Activated naive CD4-positive, alpha-beta T cell treated with anti-CD3 and anti-CD28 coated beads, Interleukin-2, amount 10 ng/mL, durations not matched to agents 7 days and 5 days (primary cell): Measurements from ENCODE around the gene TSTD1.
"Not testable (repeated sequence)": the region's sequence is repeated elsewhere in the genome, so short reads cannot be mapped to it uniquely, and the experiment has no call there.

Experiments
- CTCF ChIA-PET: fragments of 350-600 bp; sonication (Branson Sonifier 250); formaldehyde crosslinking; loops from one replicate; lab custom pipeline; 2021; ENCODE audit warnings: antibody characterized with exemption; lab: Charles Lee
- DNase-seq: peaks from one replicate; pipeline ENCODE4 v3.0.0-alpha.2; 2020
- H3K27ac Mint-ChIP-seq: one replicate; pipeline ENCODE4 v1.8.0; 2021; ENCODE audit warnings: mild to moderate bottlenecking, moderate library complexity, mixed read lengths
- H3K27me3 Mint-ChIP-seq: one replicate; pipeline ENCODE4 v1.8.0; 2021; ENCODE audit warnings: mild to moderate bottlenecking, mixed read lengths
- H3K36me3 Mint-ChIP-seq: one replicate; pipeline ENCODE4 v1.8.0; 2021; ENCODE audit warnings: mixed read lengths
- H3K4me1 Mint-ChIP-seq: one replicate; pipeline ENCODE4 v1.8.0; 2021; ENCODE audit warnings: mixed read lengths
- H3K4me3 Mint-ChIP-seq: one replicate; pipeline ENCODE4 v1.8.0; 2021; ENCODE audit warnings: mild to moderate bottlenecking, moderate library complexity, mixed read lengths
- H3K9me3 Mint-ChIP-seq: one replicate; pipeline ENCODE4 v1.8.0; 2021; ENCODE audit warnings: mixed read lengths

Gene TSTD1

GRCh38 chr1:161074676-161075368, 36.1 kb upstream of the TSTD1 start:
- Mint-ChIP-seq H3K36me3 (no peaks in the 10 kb centered on the region), H3K9me3 (no peaks in the 10 kb centered on the region), H3K4me3 (no peak overlapping the region), H3K27ac (no peak overlapping the region), H3K4me1 (peaks cover 38% of the 10 kb centered on the region), H3K27me3 (peaks cover 14% of the 10 kb centered on the region)
- DNase-seq, result no peak
- CTCF ChIA-PET, result interaction anchor here (0.7 to 8.3 kb wide), 2 partner anchors 22 to 64 kb away, joined by 3 to 196 read pairs; partner anchors contain the start of gene KLHDC9

GRCh38 chr1:161073474-161074121, 34.8 kb upstream of the TSTD1 start:
- H3K4me3 Mint-ChIP-seq, result no peak overlapping the region
- no peak overlapping the region for H3K27ac Mint-ChIP-seq
- no peaks in the 10 kb centered on the region for H3K9me3 Mint-ChIP-seq
- H3K27me3 Mint-ChIP-seq, result peaks cover 4% of the 10 kb centered on the region
- peaks cover 10% of the 10 kb centered on the region for H3K36me3 Mint-ChIP-seq
- H3K4me1 Mint-ChIP-seq, result peaks cover 37% of the 10 kb centered on the region
- CTCF ChIA-PET, result interaction anchor here (1.2 to 8.3 kb wide), 3 partner anchors 12 to 66 kb away, joined by 3 to 196 read pairs (median 20); partner anchors contain the start of gene KLHDC9
- no peak for DNase-seq

GRCh38 chr1:161072751-161073449, 34.1 kb upstream of the TSTD1 start:
- CTCF ChIA-PET, result interaction anchor here (1.2 to 8.3 kb wide), 5 partner anchors 13 to 85 kb away, joined by 3 to 196 read pairs (median 20); partner anchors contain the start of genes KLHDC9 and USF1
- no peak overlapping the region for H3K4me3 Mint-ChIP-seq

GRCh38 chr1:161071886-161072371, 33.2 kb upstream of the TSTD1 start:
- CTCF ChIA-PET, result interaction anchor here (0.9 to 8.3 kb wide), 12 partner anchors 8 to 86 kb away, joined by 3 to 196 read pairs (median 6); partner anchors contain the start of genes DEDD, KLHDC9, UFC1 and USF1
- Mint-ChIP-seq H3K4me1 (peaks cover 49% of the 10 kb centered on the region), H3K4me3 (no peak overlapping the region), H3K27me3 (peaks cover 4% of the 10 kb centered on the region), H3K36me3 (peaks cover 25% of the 10 kb centered on the region), H3K27ac (peak overlapping the region; percentile 16), H3K9me3 (no peaks in the 10 kb centered on the region)
- DNase-seq, result peak; percentile 74

More at GRCh38 chr1:161072751-161073449, 34.1 kb upstream of the TSTD1 start:
- DNase-seq, result no peak
- H3K36me3 Mint-ChIP-seq, result peaks cover 17% of the 10 kb centered on the region
- H3K27ac Mint-ChIP-seq, result no peak overlapping the region
- peaks cover 4% of the 10 kb centered on the region for H3K27me3 Mint-ChIP-seq
- no peaks in the 10 kb centered on the region for H3K9me3 Mint-ChIP-seq
- H3K4me1 Mint-ChIP-seq, result peaks cover 42% of the 10 kb centered on the region

GRCh38 chr1:161070761-161071160, 32.0 kb upstream of the TSTD1 start:
- Mint-ChIP-seq H3K27me3 (no peaks in the 10 kb centered on the region), H3K4me1 (peaks cover 57% of the 10 kb centered on the region), H3K4me3 (peak overlapping the region; percentile 23), H3K9me3 (no peaks in the 10 kb centered on the region), H3K27ac (peak overlapping the region; percentile 99), H3K36me3 (peaks cover 31% of the 10 kb centered on the region)
- no peak for DNase-seq
- CTCF ChIA-PET, result interaction anchor here (0.9 to 8.3 kb wide), 19 partner anchors 10 to 87 kb away, joined by 3 to 196 read pairs (median 4); partner anchors contain the start of genes DEDD, KLHDC9, NECTIN4 and NIT1

- Mint-ChIP-seq H3K36me3 (peaks cover 31% of the 10 kb centered on the region), H3K27ac (peak within 1 kb of the TSS; percentile 99), H3K9me3 (no peaks in the 10 kb centered on the region), H3K4me1 (peaks cover 64% of the 10 kb centered on the region), H3K4me3 (peak within 1 kb of the TSS; percentile 97), H3K27me3 (no peaks in the 10 kb centered on the region)
- CTCF ChIA-PET, result interaction anchor here (0.9 to 8.3 kb wide), 14 partner anchors 11 to 113 kb away, joined by 3 to 196 read pairs (median 4); partner anchors contain the start of genes DEDD, KLHDC9, NECTIN4 and NIT1
- DNase-seq, result peak; percentile 94
Observed at GRCh38 chr1:161069731-161070270, 31.0 kb upstream of the TSTD1 start, which contains the start of gene ARHGAP30. Gene ARHGAP30, minus strand, starts transcription at chr1:161069891. Its CDS starts 267 bp downstream, at chr1:161069624.

DNA sequence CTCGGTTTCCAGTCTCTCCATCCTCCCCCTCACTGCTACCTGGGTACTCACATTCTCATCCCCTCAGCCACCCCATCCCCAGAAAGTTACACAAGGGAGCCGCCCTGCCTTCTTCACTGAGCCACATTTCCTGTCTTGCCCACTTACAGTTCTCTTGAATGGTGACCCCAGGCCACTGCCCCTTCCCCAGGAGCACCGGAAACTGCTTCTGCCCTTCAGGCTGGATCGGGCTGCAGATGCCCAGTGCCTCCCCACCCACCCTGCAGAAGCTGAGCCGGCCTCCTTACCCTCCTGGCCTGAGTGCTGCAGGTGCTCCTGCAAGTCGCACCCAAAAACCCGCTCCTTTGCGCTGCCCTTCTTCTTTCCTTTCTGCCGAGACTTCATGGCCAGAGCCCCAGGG, 30.5 kb upstream of the TSTD1 start:
- peaks cover 70% of the 10 kb centered on the region for H3K4me1 Mint-ChIP-seq
- H3K27ac Mint-ChIP-seq, result peak overlapping the region; percentile 99
- no peaks in the 10 kb centered on the region for H3K27me3 Mint-ChIP-seq
- peak overlapping the region; percentile 97 for H3K4me3 Mint-ChIP-seq
- H3K9me3 Mint-ChIP-seq, result no peaks in the 10 kb centered on the region
- peak; percentile 45 for DNase-seq
- H3K36me3 Mint-ChIP-seq, result peaks cover 36% of the 10 kb centered on the region
- CTCF ChIA-PET, result interaction anchor here (0.9 to 8.3 kb wide), 9 partner anchors 23 to 113 kb away, joined by 3 to 196 read pairs (median 5); partner anchors contain the start of genes DEDD, KLHDC9 and USF1

DNA sequence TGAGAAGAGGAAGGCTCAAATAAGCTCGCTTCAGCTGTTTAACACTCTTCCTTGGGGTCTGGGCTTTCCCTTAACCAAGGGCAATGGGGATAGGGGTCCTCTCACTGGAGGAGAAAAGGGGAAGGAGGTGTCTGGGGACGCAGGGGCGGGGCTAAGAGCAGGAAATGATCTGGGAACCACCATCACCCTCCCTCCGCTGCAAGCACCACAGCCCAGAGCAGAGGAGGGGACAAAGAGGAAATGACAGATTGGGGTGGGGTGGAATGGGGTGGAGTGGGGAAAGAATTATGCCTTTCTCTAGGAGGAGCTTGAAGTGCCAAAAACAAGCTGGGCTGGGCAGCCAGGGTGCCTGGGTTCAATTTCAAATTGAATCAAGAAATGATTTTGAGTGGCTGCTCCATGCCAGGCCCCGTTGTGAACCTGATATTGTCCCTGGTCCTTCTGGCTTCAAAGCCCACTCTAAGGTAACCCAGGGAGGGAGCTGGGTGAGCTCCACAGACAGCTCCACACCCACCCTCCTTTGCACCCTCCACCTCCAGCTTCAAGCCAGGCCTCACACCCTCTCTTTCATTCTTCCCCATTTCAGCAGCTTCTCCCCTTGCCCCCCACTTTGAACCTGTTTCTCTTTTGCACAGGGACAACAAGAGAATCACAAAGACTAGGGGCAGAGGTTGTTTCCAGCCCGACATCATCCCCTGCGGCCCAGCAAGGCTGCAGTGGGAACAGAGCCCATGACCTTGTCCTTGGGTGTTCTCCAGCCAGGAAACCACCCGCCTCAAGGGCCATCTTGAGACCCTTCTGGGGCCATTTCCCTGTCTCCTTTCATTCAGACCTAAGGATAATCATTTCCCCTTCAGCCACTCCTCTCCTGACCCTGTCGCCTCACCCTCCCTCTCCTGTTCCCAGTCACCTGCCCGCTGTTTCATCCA, 29.8 kb upstream of the TSTD1 start:
- peak overlapping the region; percentile 99 for H3K27ac Mint-ChIP-seq

GRCh38 chr1:161066694-161067093, 27.9 kb upstream of the TSTD1 start:
- CTCF ChIA-PET, result interaction anchor here (0.7 kb wide), 1 partner anchor 12 kb away, joined by 4 read pairs; no protein-coding TSS in a partner anchor
- Mint-ChIP-seq H3K36me3 (peaks cover 56% of the 10 kb centered on the region), H3K4me1 (peaks cover 75% of the 10 kb centered on the region), H3K4me3 (peak overlapping the region; percentile 97), H3K27ac (peak overlapping the region; percentile 99), H3K9me3 (no peaks in the 10 kb centered on the region), H3K27me3 (no peaks in the 10 kb centered on the region)
- peak; percentile 38 for DNase-seq

More for the DNA sequence above, 29.8 kb upstream of the TSTD1 start:
- Mint-ChIP-seq H3K36me3 (peaks cover 43% of the 10 kb centered on the region), H3K27me3 (no peaks in the 10 kb centered on the region), H3K4me3 (peak overlapping the region; percentile 97), H3K4me1 (peaks cover 76% of the 10 kb centered on the region), H3K9me3 (no peaks in the 10 kb centered on the region)
- DNase-seq, result peak; percentile 92
- CTCF ChIA-PET, result interaction anchor here (0.8 to 8.3 kb wide), 7 partner anchors 10 to 71 kb away, joined by 3 to 196 read pairs (median 8); partner anchors contain the start of genes KLHDC9, TSTD1 and USF1

DNA sequence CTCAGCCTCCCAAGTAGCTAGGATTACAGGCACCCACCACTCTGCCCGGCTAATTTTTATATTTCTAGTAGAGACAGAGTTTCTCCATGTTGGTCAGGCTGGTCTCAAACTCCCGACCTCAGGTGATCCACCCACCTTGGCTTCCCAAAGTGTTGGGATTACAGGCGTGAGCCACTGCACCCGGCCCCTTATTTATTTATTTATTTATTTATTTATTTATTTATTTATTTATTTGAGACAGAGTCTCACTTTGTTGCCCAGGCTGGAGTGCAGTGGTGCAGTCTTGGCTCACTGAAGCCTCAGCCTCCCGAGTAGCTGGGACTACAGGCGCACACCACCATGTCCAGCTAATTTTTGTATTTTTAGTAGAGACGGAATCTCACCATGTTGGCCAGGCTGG, 26.9 kb upstream of the TSTD1 start:
- CTCF ChIA-PET, result interaction anchor here (0.7 to 1.2 kb wide), 2 partner anchors 24 to 32 kb away, joined by 3 to 4 read pairs; no protein-coding TSS in a partner anchor
- peaks cover 56% of the 10 kb centered on the region for H3K36me3 Mint-ChIP-seq
- DNase-seq, H3K9me3 Mint-ChIP-seq, H3K27me3 Mint-ChIP-seq, H3K27ac Mint-ChIP-seq: not testable (repeated sequence)
- H3K4me1 Mint-ChIP-seq, result peaks cover 73% of the 10 kb centered on the region
- peak overlapping the region; percentile 26 for H3K4me3 Mint-ChIP-seq

- CTCF ChIA-PET, DNase-seq, H3K9me3 Mint-ChIP-seq, H3K27me3 Mint-ChIP-seq: not testable (repeated sequence)
- Mint-ChIP-seq H3K4me3 (peak overlapping the region; percentile 50), H3K36me3 (peaks cover 62% of the 10 kb centered on the region), H3K27ac (peak overlapping the region; percentile 71), H3K4me1 (peaks cover 77% of the 10 kb centered on the region)
Observed at GRCh38 chr1:161063936-161064335, 25.2 kb upstream of the TSTD1 start.

DNA sequence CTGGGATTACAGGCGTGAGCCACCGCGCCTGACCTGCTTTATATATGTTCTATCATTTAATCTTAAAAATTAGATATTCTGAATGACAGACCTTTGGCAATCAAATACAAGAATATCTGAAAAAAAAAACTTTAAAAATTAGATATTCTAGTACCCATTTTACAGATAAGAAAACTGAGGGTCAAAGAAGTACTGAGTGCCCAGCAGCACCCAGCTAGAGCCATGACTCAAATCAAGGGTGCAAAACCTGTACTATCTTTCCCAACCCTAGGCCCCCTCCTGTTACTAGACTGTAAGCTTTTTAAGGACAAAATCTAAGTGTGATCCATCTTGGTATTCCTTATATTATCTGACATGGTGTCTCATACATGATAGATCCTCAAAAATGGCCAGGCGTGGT, 22.7 kb upstream of the TSTD1 start:
- CTCF ChIA-PET, result interaction anchor here (1.5 to 3.2 kb wide), 2 partner anchors 10 to 36 kb away, joined by 4 to 19 read pairs; partner anchors contain the start of gene KLHDC9
- H3K27me3 Mint-ChIP-seq, result no peaks in the 10 kb centered on the region
- peaks cover 68% of the 10 kb centered on the region for H3K4me1 Mint-ChIP-seq
- H3K36me3 Mint-ChIP-seq, result peaks cover 52% of the 10 kb centered on the region
- no peak overlapping the region for H3K4me3 Mint-ChIP-seq
- H3K27ac Mint-ChIP-seq, result no peak overlapping the region
- no peaks in the 10 kb centered on the region for H3K9me3 Mint-ChIP-seq
- DNase-seq, result no peak
